Stimulated activated CD4-positive, alpha-beta T cell treated with anti-CD3 and anti-CD28 coated beads, Interleukin-1b, Interleukin-23, amount 100 ng/mL, for 1 hour (primary cell): Measurements from ENCODE around the gene VPS52.
"Not testable (repeated sequence)": the region's sequence is repeated elsewhere in the genome, so short reads cannot be mapped to it uniquely, and the experiment has no call there.

Source experiments
- DNase-seq, 2 donors: peaks; one replicate each; pipeline ENCODE4 v3.0.0-alpha.2; 2020; ENCODE audit warnings: low read depth in 2 of 2

VPS52 gene

DNA sequence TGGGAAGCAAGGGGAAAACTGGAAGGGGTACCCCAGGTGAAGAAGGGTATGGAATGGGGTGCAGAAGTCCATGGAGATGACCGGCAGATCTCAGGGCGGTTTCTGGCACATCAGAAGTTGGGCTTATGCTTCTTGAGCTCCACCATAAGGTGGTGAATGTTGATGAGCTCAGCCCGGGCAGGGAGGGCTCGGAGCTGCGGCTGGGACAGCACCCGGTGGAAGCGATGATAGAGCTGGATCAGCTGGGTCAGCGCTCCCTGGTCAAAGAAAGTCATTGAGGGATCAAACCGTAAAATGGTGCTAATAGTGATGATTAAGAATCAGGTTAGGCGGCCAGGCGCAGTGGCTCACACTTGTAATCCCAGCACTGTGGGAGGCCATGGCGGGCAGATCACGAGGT, 20.9 kb downstream of the VPS52 start:
- no peak for DNase-seq

DNA sequence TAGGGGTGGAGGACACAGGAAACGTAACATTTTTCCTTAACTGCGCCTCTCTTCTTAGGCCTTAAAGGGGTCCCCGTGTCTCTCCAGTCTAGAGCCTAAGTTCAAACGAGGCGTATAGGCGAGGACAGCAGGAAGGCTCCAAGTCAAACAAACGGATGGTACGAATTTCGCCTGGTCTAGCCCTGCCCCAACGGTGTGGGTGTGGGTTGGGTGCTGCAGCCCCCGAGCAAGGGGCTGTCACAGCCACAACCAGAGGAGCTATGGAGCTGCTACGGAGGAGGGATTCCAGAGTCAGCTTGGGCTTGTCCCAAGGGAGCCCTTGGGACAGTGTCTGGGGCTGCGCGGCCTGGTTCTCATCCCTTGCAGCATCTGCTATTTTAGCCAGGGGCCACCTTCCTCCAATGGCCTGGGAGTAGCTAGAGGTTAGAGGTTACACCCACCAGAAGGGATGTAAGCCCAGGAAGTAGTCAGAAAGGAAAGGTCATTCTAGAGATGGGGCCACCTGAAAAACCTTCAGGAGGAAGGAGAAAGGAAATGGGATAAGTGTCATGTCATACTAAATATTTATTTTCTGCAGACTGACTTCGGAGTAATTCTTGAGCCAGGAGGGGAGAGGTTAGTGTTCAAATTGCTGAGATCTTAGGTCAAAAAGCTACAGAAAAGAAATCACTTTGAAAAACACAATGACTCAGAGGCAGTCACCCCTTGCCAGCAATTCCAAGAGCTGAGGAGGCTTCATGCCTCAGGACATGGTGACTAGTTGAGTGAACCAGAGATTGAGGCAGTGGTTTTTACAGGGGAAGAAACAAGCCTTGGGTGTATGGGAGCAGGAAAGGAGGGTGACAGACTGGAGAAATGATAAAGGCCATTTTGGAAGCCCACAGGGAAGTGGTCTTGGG, 21.7 kb downstream of the VPS52 start:
- no peak for DNase-seq

GRCh38 chr6:33248932-33249731, 22.5 kb downstream of the VPS52 start:
- peak; percentile 86 to 89 for DNase-seq

- DNase-seq: no peak
Measured at GRCh38 chr6:33248643-33248931, 23.1 kb downstream of the VPS52 start.

DNA sequence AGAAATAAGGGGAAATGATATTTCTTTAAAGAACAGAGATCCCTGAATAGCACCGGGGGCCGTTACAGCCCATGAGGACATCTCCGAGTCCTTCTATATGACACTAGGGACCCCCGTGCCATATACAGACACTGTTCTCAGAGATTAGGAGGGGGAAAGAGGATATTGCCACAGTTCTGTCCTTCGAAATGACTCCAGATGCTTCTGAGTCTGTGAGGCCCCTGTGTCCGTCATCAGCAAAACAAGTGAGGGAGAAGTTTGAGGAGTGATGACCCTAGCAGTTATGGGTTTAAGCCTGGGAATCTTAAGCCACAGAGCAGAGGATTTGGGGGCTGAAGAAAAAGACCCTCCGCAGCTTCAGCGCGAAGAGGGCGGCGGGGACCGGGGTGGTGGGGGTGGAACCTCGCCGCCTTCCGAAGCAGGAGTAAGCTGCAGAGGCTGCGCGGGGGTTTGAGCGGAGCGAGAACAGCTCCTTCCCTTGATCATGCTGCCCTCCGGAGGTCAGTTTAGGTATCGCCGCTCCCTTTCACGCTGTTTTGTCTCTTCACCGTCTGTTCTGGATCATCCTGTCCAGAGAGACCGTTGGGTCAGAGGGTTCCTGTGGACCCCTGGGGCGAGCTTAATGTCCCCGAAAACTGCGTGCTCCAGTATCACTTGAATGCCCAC, 23.6 kb downstream of the VPS52 start:
- DNase-seq: peak; percentile 71 to 93

GRCh38 chr6:33243476-33243875, 28.2 kb downstream of the VPS52 start:
- no peak for DNase-seq

DNA sequence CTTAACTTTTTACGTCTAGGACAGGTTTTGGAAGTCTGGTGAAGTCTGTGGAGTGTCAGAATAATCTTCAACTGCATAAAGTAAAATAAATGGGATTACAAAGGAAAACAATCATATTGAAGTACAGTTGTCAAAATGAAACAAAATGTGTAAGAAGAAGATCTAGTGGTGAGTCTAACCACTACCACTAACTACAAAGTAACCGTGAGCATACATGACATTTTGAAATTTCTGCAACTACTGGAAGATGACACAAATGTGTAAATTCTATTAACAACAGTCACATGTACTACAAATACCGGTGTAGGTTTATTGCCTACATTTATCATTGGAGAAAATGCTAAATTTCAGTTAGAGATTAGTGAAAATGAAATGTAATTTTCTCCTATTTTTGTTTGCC, 29.7 kb downstream of the VPS52 start:
- no peak for DNase-seq

DNA sequence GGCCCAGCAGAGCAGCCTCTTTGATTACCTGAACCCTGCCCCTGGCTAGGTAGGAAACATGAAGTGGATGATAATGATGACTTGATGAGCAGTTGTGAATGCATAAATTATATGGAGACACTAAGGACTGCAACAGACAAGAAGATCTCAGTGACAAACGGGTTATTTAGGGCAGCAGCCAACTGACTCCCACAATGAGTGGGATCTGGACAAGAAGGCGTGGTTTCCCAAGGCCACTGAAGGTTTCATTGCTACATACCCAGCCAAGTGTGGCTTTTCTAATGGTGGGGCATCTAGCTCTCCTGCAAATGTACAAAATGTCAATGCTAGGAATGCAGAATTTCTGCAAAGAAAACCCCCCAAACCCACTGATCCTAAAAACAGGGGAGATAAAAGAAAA, 33.9 kb downstream of the VPS52 start:
- DNase-seq: no peak

DNA sequence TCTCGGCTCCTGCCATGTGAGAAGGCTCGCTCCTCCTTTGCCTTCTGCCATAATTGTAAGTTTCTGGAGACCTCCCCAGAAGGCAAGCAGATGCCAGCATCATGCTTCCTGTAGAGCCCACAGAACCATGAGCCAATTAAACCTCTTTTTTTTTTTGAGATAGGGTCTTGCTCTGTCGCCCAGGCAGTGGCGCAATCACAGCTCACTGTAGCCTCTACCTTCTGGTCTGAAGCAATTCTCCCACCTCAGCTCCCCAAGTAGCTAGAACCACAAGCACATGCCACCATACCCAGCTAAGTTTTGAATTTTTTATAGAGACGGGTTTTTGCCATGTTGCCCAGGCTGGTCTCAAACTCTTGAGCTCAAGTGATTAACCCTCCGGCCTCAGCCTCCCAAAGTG, 34.8 kb downstream of the VPS52 start:
- no peak for DNase-seq

GRCh38 chr6:33236328-33236727, 35.3 kb downstream of the VPS52 start:
- no peak for DNase-seq

GRCh38 chr6:33235221-33235634, 36.4 kb downstream of the VPS52 start:
- no peak for DNase-seq

DNA sequence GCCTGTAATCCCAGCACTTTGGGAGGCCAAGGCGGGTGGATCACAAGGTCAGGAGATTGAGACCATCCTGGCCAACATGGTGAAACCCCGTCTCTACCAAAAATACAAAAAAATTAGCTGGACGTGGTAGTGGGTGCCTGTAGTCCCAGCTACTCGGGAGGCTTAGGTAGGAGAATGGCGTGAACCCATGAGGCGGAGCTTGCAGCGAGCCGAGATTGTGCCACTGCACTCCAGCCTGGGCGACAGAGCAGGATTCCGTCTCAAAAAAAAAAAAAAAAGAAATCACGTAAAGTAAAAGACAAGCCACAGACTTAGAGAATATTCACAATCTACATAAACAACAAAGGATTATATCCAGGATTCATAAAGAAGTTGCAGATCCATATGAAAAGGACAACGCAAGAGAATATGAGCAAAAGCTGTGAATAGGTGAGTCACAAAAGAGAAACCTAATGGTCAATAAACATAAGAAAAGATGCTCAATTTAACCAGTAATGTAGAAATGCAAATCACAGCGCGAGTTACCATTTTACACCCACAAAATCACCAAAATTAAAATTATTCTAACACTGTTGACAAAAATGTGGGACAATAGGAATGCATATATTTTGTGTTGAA, 45.1 kb downstream of the VPS52 start:
- DNase-seq: not testable (repeated sequence)

- no peak for DNase-seq
Measured at GRCh38 chr6:33217681-33218080, 54.0 kb downstream of the VPS52 start.

DNA sequence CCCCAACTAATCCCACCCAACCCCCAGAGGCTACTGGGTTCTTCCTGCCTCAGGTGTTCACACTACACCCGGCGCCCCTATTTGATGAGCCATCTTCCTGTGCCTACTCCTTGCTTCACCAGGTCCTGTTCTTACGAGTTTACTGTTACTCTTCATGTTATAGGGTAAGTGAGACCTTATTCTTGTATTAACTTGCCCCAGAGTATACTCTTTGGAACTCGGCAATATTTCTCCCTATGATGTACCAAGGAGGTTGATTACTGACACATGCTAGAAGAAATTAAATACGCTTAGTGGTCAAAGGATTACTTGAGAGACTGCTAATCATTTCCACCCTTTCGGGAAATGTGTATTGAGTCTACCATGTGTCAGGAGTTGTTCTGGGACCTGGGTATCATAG, 54.4 kb downstream of the VPS52 start:
- DNase-seq: no peak

GRCh38 chr6:33216117-33216649, 55.5 kb downstream of the VPS52 start:
- no peak for DNase-seq

DNA sequence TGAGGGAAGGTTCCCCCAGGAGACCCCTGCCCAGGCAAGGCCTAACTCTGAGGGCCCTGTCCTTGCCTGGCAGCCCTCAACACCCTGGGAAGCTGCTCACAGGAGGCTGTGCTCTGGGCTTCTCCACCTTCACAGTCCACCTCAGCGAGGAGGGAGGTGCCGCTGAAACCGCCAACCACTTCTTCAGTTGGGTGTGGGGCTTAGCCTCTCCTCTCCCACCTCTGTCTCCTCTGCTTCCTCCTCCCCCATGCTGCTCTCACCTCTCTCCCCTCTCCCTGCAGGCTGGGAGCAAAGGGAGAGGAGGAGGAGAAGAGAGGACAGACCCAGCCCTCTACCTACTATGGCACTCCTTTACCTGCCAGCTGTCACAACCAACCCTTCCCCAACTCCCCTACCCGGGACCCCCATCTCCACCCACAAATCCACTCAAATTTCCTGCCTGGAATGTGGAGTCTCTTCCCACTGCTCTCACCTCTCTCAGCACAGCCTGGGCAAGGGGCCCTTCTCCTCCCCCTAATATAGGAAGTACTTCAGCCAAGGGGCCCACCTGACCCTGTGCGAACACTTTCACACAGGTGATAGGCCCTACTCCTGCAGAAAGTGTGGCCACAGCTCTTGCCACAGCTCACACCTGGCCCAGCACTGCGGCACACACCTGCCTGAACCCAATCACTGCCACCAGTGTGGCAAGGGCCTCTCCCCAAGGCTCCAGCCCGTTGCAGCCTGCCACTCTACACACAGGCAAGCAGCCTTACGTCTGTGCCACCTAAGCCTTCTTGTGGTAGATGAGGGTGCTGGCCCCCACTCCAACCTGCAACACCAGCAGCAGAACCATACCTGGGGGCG, 56.2 kb downstream of the VPS52 start:
- no peak for DNase-seq

GRCh38 chr6:33213989-33214335, 57.7 kb downstream of the VPS52 start:
- DNase-seq: no peak

DNA sequence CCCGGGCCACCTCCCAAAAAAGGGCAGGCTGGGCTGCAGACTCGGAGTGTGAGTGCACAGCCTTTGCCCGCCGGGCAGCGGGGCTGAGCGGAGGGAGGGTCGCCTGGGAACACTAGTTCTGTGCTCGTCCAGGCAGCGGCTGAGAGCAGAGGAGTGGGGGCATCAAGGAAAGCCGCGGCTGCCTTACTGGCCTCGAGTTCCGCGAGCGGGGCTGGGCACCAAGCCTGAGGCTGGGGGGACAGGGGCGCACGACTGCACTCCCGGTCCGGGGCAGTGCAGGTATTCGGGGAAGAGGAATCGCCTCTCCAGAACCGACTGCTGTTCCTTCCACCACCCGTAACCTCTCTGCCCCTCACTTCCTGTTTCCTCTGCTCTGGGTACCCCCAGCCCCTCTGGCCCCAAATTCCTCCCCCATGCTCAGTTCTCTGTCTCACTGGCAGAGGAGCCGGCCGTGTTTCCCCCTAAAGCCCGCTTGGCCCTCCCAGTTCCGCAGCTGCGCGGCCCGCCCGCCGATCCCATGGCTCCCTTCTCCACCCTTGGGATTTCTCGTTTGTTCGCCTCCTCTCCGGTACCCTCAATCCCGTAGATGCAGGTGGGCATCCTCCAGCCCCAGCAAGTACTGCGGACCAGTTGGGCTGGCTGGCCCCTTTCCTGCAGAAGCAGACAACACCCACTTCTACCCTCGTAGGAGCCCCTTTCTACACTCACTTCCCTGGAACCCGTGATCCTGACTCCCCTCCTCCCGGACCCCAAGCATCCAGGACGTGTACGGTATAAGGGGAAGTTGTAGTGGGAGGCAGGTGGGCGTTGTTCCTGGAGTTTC, 58.3 kb downstream of the VPS52 start:
- DNase-seq: no peak

GRCh38 chr6:33212857-33213165, 58.9 kb downstream of the VPS52 start:
- no peak for DNase-seq

DNA sequence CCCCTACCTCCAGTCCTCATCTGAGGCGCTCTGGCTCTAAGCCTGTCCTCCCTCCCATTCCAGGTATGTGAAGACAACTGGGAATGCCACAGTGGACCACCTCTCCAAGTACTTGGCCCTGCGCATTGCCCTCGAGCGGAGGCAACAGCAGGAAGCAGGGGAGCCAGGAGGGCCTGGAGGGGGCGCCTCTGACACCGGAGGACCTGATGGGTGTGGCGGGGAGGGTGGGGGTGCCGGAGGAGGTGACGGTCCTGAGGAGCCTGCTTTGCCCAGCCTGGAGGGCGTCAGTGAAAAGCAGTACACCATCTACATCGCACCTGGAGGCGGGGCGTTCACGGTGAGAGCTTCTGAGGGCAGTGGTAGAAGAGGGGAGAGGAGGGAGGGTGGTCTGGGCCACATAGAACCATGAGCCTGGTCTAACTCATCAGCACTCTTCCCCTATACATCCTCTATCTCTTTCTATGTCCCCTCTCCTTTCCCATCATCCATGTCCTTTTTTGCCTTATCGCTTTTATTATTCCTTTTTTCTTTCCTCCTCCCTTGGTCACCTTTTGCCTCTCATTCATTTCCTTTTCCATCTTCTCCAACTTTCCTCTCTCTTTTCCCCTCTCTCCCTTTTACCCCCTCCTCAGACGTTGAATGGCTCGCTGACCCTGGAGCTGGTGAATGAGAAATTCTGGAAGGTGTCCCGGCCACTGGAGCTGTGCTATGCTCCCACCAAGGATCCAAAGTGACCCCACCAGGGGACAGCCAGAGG, 59.8 kb downstream of the VPS52 start:
- no peak for DNase-seq
